GM18868 (cell line): Measurements from ENCODE around the gene OR6A2.

Experiments
- ATAC-seq: cut with Tn5 transposase; IDR thresholded peaks from one replicate; pipeline ENCODE4 v1.9.1; 2021; ENCODE audit warnings: mild to moderate bottlenecking, moderate library complexity; ENCODE audit not compliant: unreplicated experiment

OR6A2 gene

DNA sequence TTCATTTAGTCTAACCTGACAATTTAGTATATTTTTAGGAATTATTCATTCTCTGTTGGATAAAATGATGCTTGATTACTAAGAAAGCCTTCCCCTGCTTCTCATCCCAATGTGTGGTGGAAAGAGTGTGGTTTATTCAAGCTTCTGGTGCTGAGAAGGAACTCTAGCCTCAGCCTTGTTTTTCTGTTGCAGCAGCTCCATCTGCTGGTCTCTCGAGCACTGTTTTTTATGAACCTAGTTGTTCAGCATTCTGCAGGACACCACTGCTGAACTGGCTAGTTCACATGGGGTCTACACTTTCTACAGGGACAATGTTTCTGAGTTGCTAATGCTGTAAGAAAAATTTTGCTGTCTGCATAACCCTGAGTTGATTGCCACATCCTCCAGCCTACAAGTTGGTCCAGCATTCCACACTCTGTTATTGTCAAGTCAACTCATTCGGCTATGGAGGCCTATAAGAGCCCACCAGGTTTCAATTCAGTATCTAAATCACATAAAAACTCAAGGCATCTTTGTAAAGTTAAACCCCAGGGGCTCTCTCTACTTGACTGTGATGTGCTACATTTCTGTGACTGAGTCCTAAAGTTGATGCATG lies 42.0 kb downstream of the OR6A2 start:
- peak; percentile 91 for ATAC-seq

DNA sequence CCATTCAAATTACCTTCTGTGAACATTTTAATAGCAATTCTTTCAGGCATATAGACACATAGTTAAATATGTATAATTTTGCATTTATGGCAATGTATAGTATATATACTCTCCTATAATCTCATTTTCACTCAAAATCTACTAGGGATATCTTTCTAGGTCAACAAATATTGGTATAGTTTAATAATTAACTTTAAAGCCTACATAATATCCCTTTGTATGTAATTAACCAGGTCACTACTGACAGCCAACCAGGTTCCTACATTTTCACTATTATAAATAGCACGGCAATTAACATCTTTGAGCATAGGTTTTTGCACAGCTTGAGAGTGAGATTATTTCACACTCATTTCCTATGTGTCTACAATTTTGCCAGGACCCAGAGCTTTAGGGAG lies 43.5 kb downstream of the OR6A2 start:
- ATAC-seq: no peak

DNA sequence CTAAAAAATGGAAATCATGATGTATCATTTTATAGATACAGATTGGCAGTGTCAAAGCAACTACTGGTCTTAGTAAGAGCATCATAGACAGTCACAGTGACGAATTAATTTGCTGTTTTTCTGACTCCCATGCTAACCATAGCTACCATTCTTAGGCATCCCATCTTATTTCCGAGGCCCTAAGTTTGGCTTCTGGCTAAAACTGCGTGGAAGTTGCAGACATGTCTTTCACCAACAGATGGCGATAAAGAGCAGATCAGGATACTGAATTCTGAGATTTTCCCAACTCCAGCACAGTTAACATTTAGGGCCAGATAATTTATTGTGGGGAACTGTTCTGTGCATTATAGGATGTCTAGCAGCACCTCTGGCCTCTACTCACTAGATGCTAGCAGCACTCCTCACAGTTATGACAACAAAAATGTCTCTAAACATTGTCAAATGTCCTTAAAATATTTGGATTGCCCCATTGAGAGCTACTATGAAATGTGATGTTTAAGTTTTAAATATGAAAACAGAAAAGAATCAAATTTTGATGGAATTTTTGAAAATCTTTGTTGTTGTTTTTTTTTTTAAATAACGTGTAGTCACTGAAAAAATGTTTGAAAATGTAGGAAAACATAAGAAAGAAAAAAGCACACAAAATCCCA lies 44.1 kb downstream of the OR6A2 start:
- ATAC-seq: no peak

DNA sequence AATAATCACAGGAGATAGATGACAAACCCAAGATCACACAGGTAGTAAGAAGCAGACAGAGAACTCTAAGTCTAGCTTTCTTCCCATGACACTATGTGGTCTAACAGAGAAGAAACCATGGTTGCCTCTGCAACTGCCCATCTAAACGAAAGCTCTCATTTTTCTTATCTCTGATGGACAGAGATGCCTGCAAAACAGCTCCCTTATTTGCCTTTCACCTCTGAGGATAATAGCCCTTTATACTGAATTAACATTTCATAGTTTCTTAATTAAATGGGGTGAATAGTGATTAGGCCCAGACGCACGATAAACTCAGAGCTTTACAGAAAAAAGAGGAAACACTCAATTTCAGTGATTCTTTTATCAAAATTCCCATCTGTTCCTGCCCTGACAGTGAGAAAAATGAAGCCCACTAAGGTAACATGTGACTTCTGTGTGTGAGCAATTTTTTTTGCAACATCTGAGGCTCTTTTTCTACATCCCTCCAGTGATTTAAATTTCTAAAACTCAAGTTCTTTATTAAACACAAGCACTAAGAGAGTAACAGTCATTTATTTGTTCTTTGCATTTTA lies 52.3 kb downstream of the OR6A2 start:
- no peak for ATAC-seq

DNA sequence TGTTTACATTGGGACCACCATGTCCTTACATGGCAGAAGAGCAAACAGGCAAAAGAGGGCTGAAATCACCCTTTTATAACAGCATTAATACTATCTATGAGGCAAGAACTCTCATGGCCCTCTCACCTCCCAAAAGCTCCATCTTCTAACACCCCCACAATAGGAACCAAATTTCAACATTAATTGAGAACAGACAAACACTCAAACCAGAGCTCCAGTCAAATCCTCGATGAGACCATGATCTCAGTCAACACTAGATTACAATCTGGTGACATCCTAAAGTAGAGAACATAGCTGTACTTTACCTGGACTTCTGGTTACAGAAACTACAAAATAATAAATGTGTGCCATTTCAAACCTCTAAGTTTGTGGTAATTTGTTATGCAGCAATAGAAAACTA lies 52.9 kb downstream of the OR6A2 start:
- no peak for ATAC-seq

DNA sequence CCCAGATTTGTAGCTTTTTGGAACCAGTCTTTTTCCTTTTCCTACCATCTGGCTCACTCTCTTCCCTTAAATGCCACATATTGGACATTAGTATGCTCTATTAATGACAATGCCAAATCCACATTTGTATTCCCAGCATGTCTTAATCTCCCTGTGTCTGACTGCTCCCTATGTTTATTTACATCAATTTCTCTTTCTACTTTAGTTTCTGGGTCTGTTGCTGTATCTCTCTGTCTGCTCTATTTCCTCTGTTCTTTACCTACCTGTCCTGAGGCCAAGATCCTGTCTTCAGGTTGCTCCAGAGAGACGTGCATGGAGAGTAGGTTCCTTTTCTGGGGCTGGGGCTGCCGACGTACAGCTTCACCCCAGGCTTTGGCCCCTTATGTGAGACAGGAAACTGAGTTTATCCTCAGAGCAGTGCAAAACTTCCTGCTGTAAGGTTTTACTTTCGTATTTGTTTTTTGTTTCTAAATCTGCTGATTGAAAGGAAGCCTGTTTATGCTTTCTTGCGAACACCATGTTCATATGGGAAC lies 53.3 kb downstream of the OR6A2 start:
- peak; percentile 82 for ATAC-seq

DNA sequence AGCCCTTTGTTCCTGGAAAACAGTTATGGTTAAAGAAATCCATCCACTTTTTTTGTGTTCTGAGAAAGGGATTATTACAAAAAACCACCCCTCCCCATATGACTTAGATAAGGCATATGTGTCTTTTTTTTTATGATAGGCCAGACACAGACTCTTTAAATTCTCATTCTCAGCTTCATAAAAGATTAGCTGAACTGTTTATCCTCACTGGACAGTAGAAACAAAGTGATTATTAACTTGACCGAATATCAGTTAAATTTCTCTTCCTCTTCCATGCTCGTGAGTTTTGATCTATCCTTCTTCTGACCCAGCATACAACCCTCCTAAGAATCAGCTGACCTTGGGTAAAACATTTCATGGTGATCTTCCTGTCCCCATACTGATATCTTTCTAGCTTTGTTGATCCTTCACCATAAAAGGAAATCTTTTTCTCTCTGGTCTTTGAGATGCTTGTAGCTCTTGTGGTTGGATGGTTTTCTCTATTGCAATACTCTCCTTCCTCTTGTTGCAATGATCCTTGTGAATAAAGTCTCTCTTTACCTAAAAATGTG lies 53.9 kb downstream of the OR6A2 start:
- peak; percentile 56 for ATAC-seq

DNA sequence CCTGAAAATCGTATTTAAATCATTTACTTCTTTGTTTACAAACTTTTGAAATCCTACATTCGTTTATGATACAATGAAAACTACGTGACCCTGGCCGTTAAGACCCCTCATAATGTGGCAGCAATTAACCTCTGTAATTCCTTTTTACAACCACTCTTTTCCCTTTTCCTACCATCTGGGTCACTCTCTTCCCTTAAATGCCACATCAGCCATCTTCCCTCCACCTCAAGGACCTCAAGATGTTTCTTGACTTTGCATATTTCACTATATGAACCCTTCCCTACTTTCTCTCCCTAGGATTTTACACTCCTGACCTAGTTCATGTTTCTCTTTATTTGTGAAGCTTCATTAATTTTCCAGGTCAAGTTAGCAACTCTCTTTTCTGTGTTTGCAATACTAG lies 54.5 kb downstream of the OR6A2 start:
- ATAC-seq: no peak

DNA sequence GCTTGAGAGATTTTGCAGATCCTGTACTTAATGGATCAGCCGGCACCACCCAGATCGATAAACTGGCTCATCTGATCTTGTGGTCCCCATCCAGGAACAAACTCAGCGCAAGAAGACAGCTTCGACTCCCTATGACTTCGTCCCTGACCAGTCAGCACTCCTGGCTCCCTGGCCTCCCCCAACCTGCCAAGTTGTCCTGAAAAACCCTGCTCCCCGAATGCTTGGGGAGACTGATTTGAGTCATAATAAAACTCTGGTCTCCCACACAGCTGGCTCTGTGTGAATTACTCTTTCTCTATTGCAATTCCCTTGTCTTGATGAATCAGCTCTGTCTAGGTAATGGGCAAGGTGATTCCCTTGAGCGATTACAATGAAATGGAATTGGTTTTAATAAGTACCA lies 57.2 kb downstream of the OR6A2 start:
- ATAC-seq: no peak
